Naive thymus-derived CD4-positive, alpha-beta T cell (primary cell): ENCODE measurements around the gene NOL9. TPM values are rescaled to one million over a fixed set of nuclear protein-coding genes. Genes with fewer than 3 reads are reported as not detected.
A peak's percentile ranks its signal among the peaks of the same experiment; 100 is the strongest.

Experiments
- ATAC-seq: fragments of 150-1000 bp; cut with Tn5 transposase; 2 replicates; pipeline ENCODE4 v1.10.0; 2021; ENCODE audit warnings: mild to moderate bottlenecking, moderate library complexity
- CTCF ChIA-PET: fragments of 350-600 bp; sonication (Branson Sonifier 250); formaldehyde crosslinking; loops from one replicate; lab custom pipeline; 2021; ENCODE audit warnings: antibody characterized with exemption; lab: Charles Lee
- POLR2A ChIA-PET: fragments of 350-600 bp; sonication (Branson Sonifier 250); formaldehyde crosslinking; loops from one replicate; lab custom pipeline; 2021; ENCODE audit warnings: antibody characterized with exemption, inconsistent platforms; lab: Charles Lee
- DNase-seq, 9 donors: peaks; one replicate each; pipeline versions ENCODE4 v3.0.0 to v3.0.0-alpha.2; 2020 to 2022; ENCODE audit warnings: mixed read lengths in 1 of 9
- H3K27ac ChIP-seq: one replicate; pipeline ENCODE4 v1.7.0; 2013; ENCODE audit warnings: mild to moderate bottlenecking, low read depth, low read length, moderate library complexity
- H3K27me3 ChIP-seq, 2 donors: one replicate each; pipeline ENCODE4 v1.7.0; 2013; ENCODE audit warnings: low read length in 2 of 2, mild to moderate bottlenecking in 2 of 2, moderate library complexity in 2 of 2; ENCODE audit not compliant: control insufficient read depth in 2 of 2, insufficient read depth in 2 of 2
- H3K36me3 ChIP-seq, 3 experiments: 1 replicate in 2 of 3; 2 replicates in 1 of 3; pipeline ENCODE4 v1.7.0; 2013; ENCODE audit warnings: low read length in 3 of 3, mild to moderate bottlenecking in 3 of 3, moderate library complexity in 1 of 3; ENCODE audit not compliant: insufficient read depth in 3 of 3, control insufficient read depth in 2 of 3
- H3K4me1 ChIP-seq, 2 donors: one replicate each; pipeline ENCODE4 v1.7.0; 2013; ENCODE audit warnings: low read length in 2 of 2, mild to moderate bottlenecking in 2 of 2, moderate library complexity in 1 of 2; ENCODE audit not compliant: control insufficient read depth in 2 of 2, insufficient read depth in 2 of 2
- H3K4me3 ChIP-seq: 2 replicates; pipeline ENCODE4 v1.7.0; 2013; ENCODE audit warnings: mild to moderate bottlenecking, low read length
- H3K9me3 ChIP-seq, 3 experiments: 1 replicate in 2 of 3; 2 replicates in 1 of 3; pipeline ENCODE4 v1.7.0; 2013; ENCODE audit warnings: low read length in 3 of 3; ENCODE audit not compliant: control insufficient read depth in 2 of 3
- H3K27ac Mint-ChIP-seq, 9 donors: one replicate each; pipeline ENCODE4 v1.8.0; 2020 to 2022; ENCODE audit warnings: mixed read lengths in 9 of 9, mild to moderate bottlenecking in 8 of 9, moderate library complexity in 5 of 9, inconsistent platforms in 2 of 9
- H3K27me3 Mint-ChIP-seq, 5 donors: one replicate each; pipeline ENCODE4 v1.8.0; 2021 to 2022; ENCODE audit warnings: mixed read lengths in 5 of 5, mild to moderate bottlenecking in 1 of 5
- H3K36me3 Mint-ChIP-seq, 5 donors: one replicate each; pipeline ENCODE4 v1.8.0; 2020 to 2022; ENCODE audit warnings: mixed read lengths in 5 of 5, mild to moderate bottlenecking in 3 of 5, inconsistent platforms in 1 of 5
- H3K4me1 Mint-ChIP-seq, 7 donors: one replicate each; pipeline ENCODE4 v1.8.0; 2020 to 2022; ENCODE audit warnings: mixed read lengths in 7 of 7, mild to moderate bottlenecking in 3 of 7, inconsistent platforms in 1 of 7
- H3K4me3 Mint-ChIP-seq, 10 donors: one replicate each; pipeline ENCODE4 v1.8.0; 2020 to 2022; ENCODE audit warnings: mild to moderate bottlenecking in 10 of 10, mixed read lengths in 10 of 10, moderate library complexity in 6 of 10, inconsistent platforms in 2 of 10
- H3K9me3 Mint-ChIP-seq, 11 donors: one replicate each; pipeline ENCODE4 v1.8.0; 2020 to 2022; ENCODE audit warnings: mixed read lengths in 11 of 11, mild to moderate bottlenecking in 4 of 11, inconsistent platforms in 1 of 11, moderate library complexity in 1 of 11
- intact Hi-C, 2 donors: fragments of 100-400 bp; cut with micrococcal nuclease; formaldehyde crosslinking; loops; one replicate each; pipeline ENCODE4 v1.15.1; 2023
- polyA plus RNA-seq, 2 donors: library from polyadenylated mRNA; unstranded; fragments of 300-500 nt; fragmentation: Illumina TruSeq; gene quantifications; one replicate each; pipeline ENCODE4 v1.2.3, GENCODE V29; 2021
- total RNA-seq, 6 experiments: library from RNA in 5 of 6; stranded (reverse) in 5 of 6; gene quantifications; 1 replicate in 5 of 6; 2 replicates in 1 of 6; pipeline ENCODE4 v1.2.3 and lab custom pipeline; 2021 to 2026

The NOL9 gene
- total and polyA plus RNA-seq, 7 experiments from 2014 or later = 13.4 to 80.6 (median 57.4) TPM

GRCh38 chr1:6579374-6580118, 25.2 kb upstream of the NOL9 start, which contains the start of gene ZBTB48:
Gene ZBTB48 (plus strand): TSS chr1:6579994. CDS start chr1:6580610, 616 bp downstream.
- Mint-ChIP-seq H3K27ac (peak within 1 kb of the TSS; percentile 88 to 98 (median 95)), H3K9me3 (peaks cover 0 to under 1% (median 0%) of the 10 kb centered on the region in 11 donors), H3K4me3 (peak within 1 kb of the TSS; percentile 76 to 97 (median 96)), H3K36me3 (peaks cover 0 to 1% (median 0%) of the 10 kb centered on the region in 5 donors), H3K4me1 (peaks cover 27 to 43% (median 35%) of the 10 kb centered on the region in 7 donors), H3K27me3 (no peaks in the 10 kb centered on the region)
- H3K4me3 ChIP-seq = peak within 1 kb of the TSS; percentile 76
- ChIA-PET CTCF (interaction anchor here (1.0 to 1.7 kb wide), 5 partner anchors 9 to 37 kb away, joined by 3 to 7 read pairs (median 4); no protein-coding TSS in a partner anchor), POLR2A (interaction anchor here (0.6 to 6.9 kb wide), 15 partner anchors 9 to 122 kb away, joined by 3 to 153 read pairs (median 4); partner anchors contain the start of genes DNAJC11, KLHL21, NOL9 and TAS1R1)
- H3K27me3 ChIP-seq = no peaks in the 10 kb centered on the region
- DNase-seq (peak; percentile 92 to 97 (median 94)), ATAC-seq (peak; percentile 98)
- peaks cover 0 to 9% (median 0%) of the 10 kb centered on the region in 3 experiments for H3K36me3 ChIP-seq
- H3K4me1 ChIP-seq = peaks cover 25 to 27% of the 10 kb centered on the region in 2 donors
- peak within 1 kb of the TSS; percentile 91 for H3K27ac ChIP-seq
- intact Hi-C loops = loop anchor here (1.0 to 2.0 kb wide), 7 partner anchors 22 to 122 kb away; partner anchors contain the start of genes NOL9 (in 2 of the 2), PHF13 (in 2 of the 2), DNAJC11 (in 1 of the 2) and KLHL21 (in 1 of the 2)
- H3K9me3 ChIP-seq = no peaks in the 10 kb centered on the region

GRCh38 chr1:6578624-6579373, 24.5 kb upstream of the NOL9 start:
- peak overlapping the region; percentile 76 to 97 (median 96) for H3K4me3 Mint-ChIP-seq
- no peaks in the 10 kb centered on the region for H3K9me3 Mint-ChIP-seq
- no peaks in the 10 kb centered on the region for H3K27me3 Mint-ChIP-seq
- H3K27ac ChIP-seq = peak overlapping the region; percentile 91
- H3K4me1 Mint-ChIP-seq = peaks cover 24 to 40% (median 33%) of the 10 kb centered on the region in 7 donors
- H3K4me1 ChIP-seq = peaks cover 25 to 27% of the 10 kb centered on the region in 2 donors
- H3K4me3 ChIP-seq = no peak overlapping the region
- DNase-seq (no peak), ATAC-seq (no peak)
- intact Hi-C loops = loop anchor here (1.0 to 2.0 kb wide), 6 partner anchors 24 to 123 kb away; partner anchors contain the start of genes NOL9 (in 2 of the 2), PHF13 (in 2 of the 2), DNAJC11 (in 1 of the 2) and KLHL21 (in 1 of the 2)
- CTCF ChIA-PET = interaction anchor here (1.1 kb wide), 1 partner anchor 25 kb away, joined by 3 read pairs; the partner anchor contains the start of gene NOL9
- peak overlapping the region; percentile 88 to 98 (median 95) for H3K27ac Mint-ChIP-seq
- H3K36me3 Mint-ChIP-seq = peaks cover 0 to 1% (median 0%) of the 10 kb centered on the region in 5 donors
- H3K27me3 ChIP-seq = no peaks in the 10 kb centered on the region
- POLR2A ChIA-PET = interaction anchor here (0.9 to 6.9 kb wide), 5 partner anchors 23 to 118 kb away, joined by 3 to 153 read pairs (median 5); partner anchors contain the start of gene KLHL21
- H3K36me3 ChIP-seq = peaks cover 0 to 9% (median 0%) of the 10 kb centered on the region in 3 experiments
- no peaks in the 10 kb centered on the region for H3K9me3 ChIP-seq

GRCh38 chr1:6577831-6578525, 23.7 kb upstream of the NOL9 start:
- H3K4me3 Mint-ChIP-seq = peak overlapping the region in 3 of 10 donors; percentile 35 to 40 (median 36)
- DNase-seq (no peak), ATAC-seq (no peak)
- intact Hi-C loops = loop anchor here in 1 of 2 donors (2.0 kb wide), 1 partner anchor 47 kb away; the partner anchor contains the start of gene THAP3
- no peak overlapping the region for H3K27ac ChIP-seq
- H3K9me3 ChIP-seq = no peaks in the 10 kb centered on the region
- H3K4me1 ChIP-seq = peaks cover 25 to 27% of the 10 kb centered on the region in 2 donors
- H3K4me1 Mint-ChIP-seq = peaks cover 24 to 40% (median 33%) of the 10 kb centered on the region in 7 donors
- no peaks in the 10 kb centered on the region for H3K27me3 ChIP-seq
- peak overlapping the region in 5 of 9 donors; percentile 0 to 95 (median 36) for H3K27ac Mint-ChIP-seq
- H3K27me3 Mint-ChIP-seq = no peaks in the 10 kb centered on the region
- ChIA-PET CTCF (interaction anchor here (1.1 kb wide), 1 partner anchor 24 kb away, joined by 3 read pairs; the partner anchor contains the start of gene NOL9), POLR2A (interaction anchor here (1.5 to 6.9 kb wide), 2 partner anchors 23 to 118 kb away, joined by 4 to 153 read pairs; partner anchors contain the start of gene KLHL21)
- no peaks in the 10 kb centered on the region for H3K9me3 Mint-ChIP-seq
- H3K36me3 ChIP-seq = peaks cover 0 to 9% (median 0%) of the 10 kb centered on the region in 3 experiments
- peaks cover 0 to 1% (median 0%) of the 10 kb centered on the region in 5 donors for H3K36me3 Mint-ChIP-seq
- H3K4me3 ChIP-seq = no peak overlapping the region

GRCh38 chr1:6574818-6575217, 20.5 kb upstream of the NOL9 start:
- Histone ChIP-seq H3K9me3 (no peaks in the 10 kb centered on the region), H3K27me3 (no peaks in the 10 kb centered on the region), H3K27ac (no peak overlapping the region), H3K36me3 (peaks cover 0 to under 1% (median 0%) of the 10 kb centered on the region in 3 experiments), H3K4me1 (peaks cover 6% of the 10 kb centered on the region in 2 donors), H3K4me3 (no peak overlapping the region)
- H3K4me1 Mint-ChIP-seq = peaks cover 6 to 16% (median 10%) of the 10 kb centered on the region in 7 donors
- H3K36me3 Mint-ChIP-seq = no peaks in the 10 kb centered on the region
- ATAC-seq = no peak
- intact Hi-C loops = no loop called here
- ChIA-PET POLR2A (interaction anchor here (1.1 kb wide), 1 partner anchor 28 kb away, joined by 5 read pairs; the partner anchor contains the start of gene KLHL21), CTCF (interaction anchor here (0.8 kb wide), 1 partner anchor 41 kb away, joined by 5 read pairs; no protein-coding TSS in a partner anchor)
- peaks cover 0 to 10% (median 0%) of the 10 kb centered on the region in 5 donors for H3K27me3 Mint-ChIP-seq
- H3K9me3 Mint-ChIP-seq = peaks cover 0 to 6% (median 3%) of the 10 kb centered on the region in 11 donors
- DNase-seq = no peak
- H3K27ac Mint-ChIP-seq = no peak overlapping the region
- no peak overlapping the region for H3K4me3 Mint-ChIP-seq

GRCh38 chr1:6574025-6574620, 19.8 kb upstream of the NOL9 start:
- H3K4me3 ChIP-seq = no peak overlapping the region
- DNase-seq (no peak), ATAC-seq (no peak)
- no peak overlapping the region for H3K27ac ChIP-seq
- no peaks in the 10 kb centered on the region for H3K36me3 ChIP-seq
- ChIA-PET POLR2A (interaction anchor here (1.1 kb wide), 1 partner anchor 29 kb away, joined by 5 read pairs; the partner anchor contains the start of gene KLHL21), CTCF (interaction anchor here (0.8 kb wide), 1 partner anchor 42 kb away, joined by 5 read pairs; no protein-coding TSS in a partner anchor)
- Mint-ChIP-seq H3K4me3 (no peak overlapping the region), H3K36me3 (peaks cover 0 to 3% (median 0%) of the 10 kb centered on the region in 5 donors), H3K27me3 (peaks cover 0 to 11% (median 0%) of the 10 kb centered on the region in 5 donors), H3K27ac (no peak overlapping the region), H3K4me1 (peaks cover 0 to 9% (median 3%) of the 10 kb centered on the region in 7 donors), H3K9me3 (peaks cover 0 to 6% (median 3%) of the 10 kb centered on the region in 11 donors)
- peaks cover under 1 to 1% of the 10 kb centered on the region in 2 donors for H3K4me1 ChIP-seq
- intact Hi-C loops = no loop called here
- H3K27me3 ChIP-seq = no peaks in the 10 kb centered on the region
- no peaks in the 10 kb centered on the region for H3K9me3 ChIP-seq
